Smooth muscle cell (in vitro differentiated cells): ENCODE data around the gene DHX58. TPM values are rescaled to one million over a fixed set of nuclear protein-coding genes. Genes with fewer than 3 reads are reported as not detected.
A peak's percentile ranks its signal among the peaks of the same experiment; 100 is the strongest.

ENCODE experiments used
- DNase-seq: peaks from one replicate; lab custom pipeline; 2025; ENCODE audit not compliant: unreplicated experiment; lab: John Stamatoyannopoulos, UW
- H2AFZ ChIP-seq: fragments of 200-600 bp; sonication (generic); 2 replicates; pipeline ENCODE4 v1.6.0; 2016; ENCODE audit warnings: antibody characterized with exemption, low read depth, mild to moderate bottlenecking
- H3F3A ChIP-seq: fragments of 200-600 bp; sonication (generic); 2 replicates; pipeline ENCODE4 v1.6.0; 2017; ENCODE audit warnings: antibody characterized with exemption, low read depth
- H3K27ac ChIP-seq: fragments of 200-600 bp; sonication (generic); 2 replicates; pipeline ENCODE4 v1.5.1; 2016; ENCODE audit warnings: low read depth, mild to moderate bottlenecking
- H3K27me3 ChIP-seq: fragments of 200-600 bp; sonication (generic); 2 replicates; pipeline ENCODE4 v1.6.1; 2016; ENCODE audit warnings: low read depth, mild to moderate bottlenecking
- H3K36me3 ChIP-seq: fragments of 200-600 bp; sonication (generic); 2 replicates; pipeline ENCODE4 v1.5.1; 2016; ENCODE audit warnings: low read depth
- H3K4me1 ChIP-seq: fragments of 200-600 bp; sonication (generic); 2 replicates; pipeline ENCODE4 v1.5.1; 2016; ENCODE audit warnings: low read depth
- H3K4me2 ChIP-seq: fragments of 200-600 bp; sonication (generic); 2 replicates; pipeline ENCODE4 v1.6.0; 2016; ENCODE audit warnings: mild to moderate bottlenecking
- H3K4me3 ChIP-seq: fragments of 200-600 bp; sonication (generic); 2 replicates; pipeline ENCODE4 v1.5.1; 2016; ENCODE audit warnings: mild to moderate bottlenecking
- H3K79me2 ChIP-seq: fragments of 200-600 bp; sonication (generic); 2 replicates; pipeline ENCODE4 v1.6.0; 2016; ENCODE audit warnings: low read depth, mild to moderate bottlenecking
- H3K9ac ChIP-seq: fragments of 200-600 bp; sonication (generic); 2 replicates; pipeline ENCODE4 v1.6.0; 2016; ENCODE audit warnings: low read depth
- H3K9me3 ChIP-seq: fragments of 200-600 bp; sonication (generic); replicated peaks from 2 replicates; pipeline ENCODE4 v1.5.1; 2016; ENCODE audit warnings: low read depth
- H4K20me1 ChIP-seq: fragments of 200-600 bp; sonication (generic); 2 replicates; pipeline ENCODE4 v1.6.0; 2016; ENCODE audit warnings: low read depth
- CTCF ChIP-seq: fragments of 200-600 bp; sonication (generic); IDR thresholded peaks from 2 replicates; pipeline ENCODE4 v1.5.1; 2017; ENCODE audit warnings: borderline replicate concordance, mild to moderate bottlenecking, antibody characterized with exemption; ENCODE audit not compliant: insufficient read depth, poor library complexity, severe bottlenecking
- WGBS: methylation state at CpG from one replicate; pipeline ENCODE4 v1.1.7; 2016; ENCODE audit warnings: low lambda C conversion rate; 5-methylcytosine and 5-hydroxymethylcytosine counted together
- polyA plus RNA-seq: library from polyadenylated mRNA; unstranded; fragments of >200 nt; fragmentation: Nextera tagmentation; extraction: Ambion mirVana; gene quantifications from 2 replicates; pipeline ENCODE4 v1.2.1, GENCODE V29; 2016
- total RNA-seq: library from RNA; depleted of rRNA; stranded (reverse); fragments of >200 nt; gene quantifications from 2 replicates; pipeline ENCODE4 v1.2.3, GENCODE V29; 2014

The DHX58 gene
- total and polyA plus RNA-seq, 2 experiments from 2014 or later, result 1.0 TPM; not detected in 1

- H3K79me2 ChIP-seq, result no peaks in the 10 kb centered on the region
- H3F3A ChIP-seq, result no peaks in the 10 kb centered on the region
- H3K36me3 ChIP-seq, result no peaks in the 10 kb centered on the region
- no peak for TF ChIP-seq CTCF
- DNase-seq, result no peak
- no peak overlapping the region for H3K9ac ChIP-seq
- 82% methylated on average over 9 of the region's 9 CpGs for WGBS
- no peak overlapping the region for H3K4me3 ChIP-seq
- H3K27me3 ChIP-seq, result no peaks in the 10 kb centered on the region
- no peak overlapping the region for H3K4me2 ChIP-seq
- H3K27ac ChIP-seq, result no peak overlapping the region
- no peaks in the 10 kb centered on the region for H3K9me3 ChIP-seq
- H3K4me1 ChIP-seq, result no peaks in the 10 kb centered on the region
- H4K20me1 ChIP-seq, result no peaks in the 10 kb centered on the region
- H2AFZ ChIP-seq, result no peak overlapping the region
Observed at GRCh38 chr17:42109086-42109485, 3.4 kb downstream of the DHX58 start.

- no peaks in the 10 kb centered on the region for H3K36me3 ChIP-seq
- TF ChIP-seq CTCF, result no peak
- 30% methylated on average over 51 of the region's 51 CpGs for WGBS
- no peak overlapping the region for H3K9ac ChIP-seq
- no peaks in the 10 kb centered on the region for H3F3A ChIP-seq
- DNase-seq, result peak; percentile 9
- no peaks in the 10 kb centered on the region for H4K20me1 ChIP-seq
- no peak overlapping the region for H2AFZ ChIP-seq
- H3K4me1 ChIP-seq, result no peaks in the 10 kb centered on the region
- H3K9me3 ChIP-seq, result no peaks in the 10 kb centered on the region
- no peaks in the 10 kb centered on the region for H3K79me2 ChIP-seq
- H3K27me3 ChIP-seq, result no peaks in the 10 kb centered on the region
- peak overlapping the region; percentile 27 for H3K4me3 ChIP-seq
- H3K27ac ChIP-seq, result no peak overlapping the region
- peak overlapping the region; percentile 72 for H3K4me2 ChIP-seq
Observed at GRCh38 chr17:42107597-42108576, 4.6 kb downstream of the DHX58 start.

GRCh38 chr17:42107124-42107523 is 5.4 kb downstream of the DHX58 start:
- H3K27ac ChIP-seq, result no peak overlapping the region
- H3K36me3 ChIP-seq, result no peaks in the 10 kb centered on the region
- no peaks in the 10 kb centered on the region for H3K27me3 ChIP-seq
- 62% methylated on average over 6 of the region's 6 CpGs for WGBS
- peak overlapping the region; percentile 27 for H3K4me3 ChIP-seq
- no peaks in the 10 kb centered on the region for H3K79me2 ChIP-seq
- H4K20me1 ChIP-seq, result no peaks in the 10 kb centered on the region
- no peaks in the 10 kb centered on the region for H3K9me3 ChIP-seq
- H3K4me1 ChIP-seq, result no peaks in the 10 kb centered on the region
- no peak overlapping the region for H2AFZ ChIP-seq
- H3F3A ChIP-seq, result no peaks in the 10 kb centered on the region
- no peak for TF ChIP-seq CTCF
- peak overlapping the region; percentile 72 for H3K4me2 ChIP-seq
- no peak overlapping the region for H3K9ac ChIP-seq
- no peak for DNase-seq
